ENCODE measurements around the gene GP2.

GP2 gene

GRCh38 chr16:20327444-20328041 lies at the start of gene GP2:
GP2 (minus strand) TSS chr16:20327513; CDS start chr16:20326431, 1,082 bp downstream.
- no peak for DNase-seq (ENCODE audit: low read depth in 2 of 3, low spot score in 2 of 3)

GRCh38 chr16:20372701-20373100 lies 45.4 kb upstream of the GP2 start:
- no peak for DNase-seq (ENCODE audit: low read depth in 2 of 3, low spot score in 2 of 3)

GRCh38 chr16:20369452-20370054 lies 42.2 kb upstream of the GP2 start:
- no peak for DNase-seq (ENCODE audit: low read depth in 2 of 3, low spot score in 2 of 3)

- DNase-seq (ENCODE audit: low read depth in 2 of 3, low spot score in 2 of 3): no peak
Observed at GRCh38 chr16:20364051-20364450, 36.7 kb upstream of the GP2 start.

GRCh38 chr16:20363191-20363590 lies 35.9 kb upstream of the GP2 start:
- no peak for DNase-seq (ENCODE audit: low read depth in 2 of 3, low spot score in 2 of 3)

- DNase-seq (ENCODE audit: low read depth in 2 of 3, low spot score in 2 of 3): no peak
Observed at GRCh38 chr16:20359997-20360396, 32.7 kb upstream of the GP2 start.

- DNase-seq (ENCODE audit: low read depth in 2 of 3, low spot score in 2 of 3): no peak
Observed at GRCh38 chr16:20355114-20355782, 27.9 kb upstream of the GP2 start.

- no peak for DNase-seq (ENCODE audit: low read depth in 2 of 3, low spot score in 2 of 3)
Observed at GRCh38 chr16:20353379-20353778, 26.1 kb upstream of the GP2 start.

GRCh38 chr16:20352615-20353014 lies 25.3 kb upstream of the GP2 start, which contains the start of gene UMOD:
UMOD (minus strand) TSS chr16:20352715; CDS start chr16:20350737, 1,978 bp downstream.
- no peak for DNase-seq (ENCODE audit: low read depth in 2 of 3, low spot score in 2 of 3)

- DNase-seq (ENCODE audit: low read depth in 2 of 3, low spot score in 2 of 3): no peak
Observed at GRCh38 chr16:20349615-20350014, 22.3 kb upstream of the GP2 start.

- DNase-seq (ENCODE audit: low read depth in 2 of 3, low spot score in 2 of 3): no peak
Observed at GRCh38 chr16:20348365-20349185, 21.3 kb upstream of the GP2 start.

GRCh38 chr16:20347666-20348364 lies 20.5 kb upstream of the GP2 start:
- DNase-seq (ENCODE audit: low read depth in 2 of 3, low spot score in 2 of 3): no peak

- DNase-seq (ENCODE audit: low read depth in 2 of 3, low spot score in 2 of 3): no peak
Observed at GRCh38 chr16:20344611-20345010, 17.3 kb upstream of the GP2 start.

GRCh38 chr16:20339744-20340143 lies 12.4 kb upstream of the GP2 start:
- no peak for DNase-seq (ENCODE audit: low read depth in 2 of 3, low spot score in 2 of 3)

- no peak for DNase-seq (ENCODE audit: low read depth in 2 of 3, low spot score in 2 of 3)
Observed at GRCh38 chr16:20336955-20337354, 9.6 kb upstream of the GP2 start.

GRCh38 chr16:20334396-20334795 lies 7.1 kb upstream of the GP2 start:
- DNase-seq (ENCODE audit: low read depth in 2 of 3, low spot score in 2 of 3): no peak

- no peak for DNase-seq (ENCODE audit: low read depth in 2 of 3, low spot score in 2 of 3)
Observed at GRCh38 chr16:20333120-20333519, 5.8 kb upstream of the GP2 start.

- DNase-seq (ENCODE audit: low read depth in 2 of 3, low spot score in 2 of 3): no peak
Observed at GRCh38 chr16:20332411-20332810, 5.1 kb upstream of the GP2 start.

GRCh38 chr16:20331635-20332034 lies 4.3 kb upstream of the GP2 start:
- no peak for DNase-seq (ENCODE audit: low read depth in 2 of 3, low spot score in 2 of 3)

- DNase-seq (ENCODE audit: low read depth in 2 of 3, low spot score in 2 of 3): no peak
Observed at GRCh38 chr16:20329392-20330138, 2.3 kb upstream of the GP2 start.
